ENCODE data around the gene HSPA9.
"Not testable (repeated sequence)": the region's sequence is repeated elsewhere in the genome, so short reads cannot be mapped to it uniquely, and the experiment has no call there.

HSPA9 gene

GRCh38 chr5:138527170-138527569 lies 48.0 kb downstream of the HSPA9 start:
- DNase-seq: no peak

- no peak for DNase-seq
Measured at GRCh38 chr5:138523406-138523805, 51.8 kb downstream of the HSPA9 start.

- DNase-seq: no peak
Measured at GRCh38 chr5:138520971-138521370, 54.2 kb downstream of the HSPA9 start.

- DNase-seq: no peak
Measured at GRCh38 chr5:138517437-138517836, 57.8 kb downstream of the HSPA9 start.

- peak; percentile 49 for DNase-seq
Measured at GRCh38 chr5:138515556-138516245, 59.5 kb downstream of the HSPA9 start.

- no peak for DNase-seq
Measured at GRCh38 chr5:138514021-138514420, 61.2 kb downstream of the HSPA9 start.

- DNase-seq: no peak
Measured at GRCh38 chr5:138508958-138509357, 66.2 kb downstream of the HSPA9 start.

- not testable (repeated sequence) for DNase-seq
Measured at GRCh38 chr5:138507485-138507884, 67.7 kb downstream of the HSPA9 start.

GRCh38 chr5:138506370-138507306 lies 68.6 kb downstream of the HSPA9 start:
- no peak for DNase-seq

- DNase-seq: peak; percentile 74
Measured at GRCh38 chr5:138504799-138505198, 70.4 kb downstream of the HSPA9 start.
